SIG-M5 (cell line): ENCODE results near the gene OSCP1.
A peak's percentile ranks its signal among the peaks of the same experiment; 100 is the strongest.

Experiments
- DNase-seq: peaks from one replicate; lab custom pipeline; 2025; lab: John Stamatoyannopoulos, UW

The OSCP1 gene

DNA sequence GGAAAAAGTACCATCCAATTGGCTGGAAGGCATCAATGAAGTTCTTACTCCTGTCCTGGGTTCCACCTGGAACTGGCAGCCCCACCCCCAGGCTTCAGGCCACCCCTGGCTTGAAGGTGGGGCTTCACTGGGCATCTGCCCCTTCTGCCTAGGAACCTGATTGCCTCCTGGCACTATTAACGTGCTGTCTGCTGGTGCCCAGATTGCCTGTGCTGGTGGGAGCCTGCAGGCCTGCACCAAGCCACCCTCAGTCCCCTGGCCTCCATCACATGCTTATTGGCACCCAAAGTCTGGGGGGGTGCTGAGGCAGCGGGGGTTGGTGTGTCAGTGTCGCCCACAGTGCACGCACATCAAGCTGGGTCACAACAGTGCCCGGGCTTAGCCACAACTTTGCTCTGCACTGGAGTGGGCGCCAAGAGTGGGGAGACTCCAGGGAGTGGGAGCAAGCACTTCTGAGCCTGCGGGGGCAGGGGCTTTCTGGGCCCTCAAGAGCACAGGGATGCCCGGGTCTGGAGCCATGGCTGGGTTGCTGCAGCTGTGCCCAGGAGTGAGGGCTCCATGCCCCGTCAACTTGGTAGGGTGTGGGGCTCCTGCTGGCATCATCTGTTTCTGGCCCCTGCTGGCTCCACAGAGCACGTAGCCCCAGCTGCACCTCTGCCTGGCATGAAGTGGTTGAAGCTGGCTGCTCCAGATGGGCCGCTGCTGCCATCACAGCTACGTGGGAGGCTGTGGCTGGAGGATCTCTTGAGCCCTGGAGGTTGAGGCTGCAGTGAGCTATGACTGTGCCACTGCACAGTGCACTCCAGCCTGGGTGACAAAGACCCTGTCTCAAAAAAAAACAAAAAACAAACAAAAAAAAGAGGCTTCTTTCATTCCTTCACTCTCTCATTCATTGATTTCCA, 48.4 kb downstream of the OSCP1 start:
- no peak for DNase-seq

DNA sequence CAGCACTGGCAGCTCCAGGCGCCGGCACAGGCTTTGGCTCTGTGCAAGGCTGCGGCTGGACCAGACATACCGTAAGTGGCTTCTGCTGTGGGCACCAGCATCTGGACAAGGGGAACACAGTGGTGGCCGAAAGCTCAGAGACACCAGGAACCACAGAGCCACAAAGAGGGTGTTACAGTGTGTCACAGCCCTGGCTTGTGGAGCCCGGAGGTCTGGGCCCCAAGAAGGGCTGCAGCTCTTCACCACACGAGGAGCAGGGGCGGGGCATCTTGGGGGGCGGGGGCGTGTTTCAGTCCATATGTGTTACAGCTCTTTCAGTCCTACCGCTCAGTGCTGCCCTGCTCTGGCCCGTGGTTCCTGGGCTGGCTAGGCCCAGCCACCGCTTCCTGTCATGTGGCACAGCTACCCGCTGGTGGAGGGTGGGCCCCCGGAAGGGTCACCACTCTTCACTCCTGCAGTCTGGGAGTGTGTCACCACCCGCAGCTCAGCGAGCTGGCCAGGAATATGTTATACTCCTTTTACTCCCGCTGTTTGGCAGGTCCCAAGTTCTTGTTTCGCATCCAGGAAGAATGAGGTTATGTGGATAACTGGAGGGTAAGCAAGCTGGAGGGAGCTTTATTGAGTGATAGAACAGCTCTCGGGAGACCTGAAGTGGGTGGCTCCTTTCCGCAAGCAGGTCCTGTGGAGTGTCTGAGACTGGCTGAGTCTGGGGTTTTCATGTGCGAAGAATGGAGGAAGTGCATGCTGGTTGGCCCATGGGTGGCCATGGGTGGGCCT, 49.2 kb downstream of the OSCP1 start:
- no peak for DNase-seq

- DNase-seq, result no peak
Observed at GRCh38 chr1:36400514-36400824, 49.8 kb downstream of the OSCP1 start.

GRCh38 chr1:36398370-36398977, 51.8 kb downstream of the OSCP1 start:
- DNase-seq, result no peak

GRCh38 chr1:36397378-36398230, 52.6 kb downstream of the OSCP1 start, which contains the start of gene LSM10:
Gene LSM10, minus strand, starts transcription at chr1:36397908. Its CDS starts 3,779 bp downstream, at chr1:36394129.
- peak; percentile 68 for DNase-seq

DNA sequence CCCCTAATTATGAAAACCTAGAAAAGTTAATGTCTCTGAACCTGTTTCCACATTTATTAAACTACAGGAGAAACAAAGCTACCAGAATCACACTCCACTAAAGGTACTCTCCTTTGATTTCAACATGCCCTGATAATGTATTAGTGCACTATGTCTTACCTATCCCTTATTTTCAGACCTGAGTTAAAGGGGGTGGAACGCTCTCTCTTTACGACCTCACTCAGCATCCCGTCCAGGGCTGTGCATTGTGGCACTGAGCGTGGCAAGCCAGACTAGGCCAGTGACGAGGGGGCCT, 53.2 kb downstream of the OSCP1 start:
- DNase-seq, result no peak

GRCh38 chr1:36396359-36396758, 53.9 kb downstream of the OSCP1 start:
- no peak for DNase-seq

DNA sequence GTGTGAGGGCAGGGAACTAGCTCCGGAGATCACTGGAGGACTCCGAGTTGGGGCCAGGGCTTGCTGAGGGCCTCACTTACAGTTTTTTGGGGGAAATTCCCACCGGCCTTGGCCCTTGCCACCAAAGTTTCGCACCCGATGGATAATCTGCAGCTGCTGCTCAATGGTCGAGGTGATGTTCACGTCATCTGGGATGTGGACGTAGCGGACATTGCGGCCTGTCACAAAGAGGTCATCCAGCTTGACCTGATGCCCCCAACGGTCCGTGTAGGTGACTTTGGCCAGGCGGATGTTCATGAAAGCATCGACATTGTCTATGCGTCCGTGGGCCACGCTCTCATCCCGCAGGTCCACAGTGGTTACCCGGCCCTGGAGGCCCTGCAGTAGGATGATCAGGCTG, 56.6 kb downstream of the OSCP1 start:
- DNase-seq, result no peak

GRCh38 chr1:36392836-36393235, 57.4 kb downstream of the OSCP1 start:
- no peak for DNase-seq

- no peak for DNase-seq
Observed at GRCh38 chr1:36391271-36391670, 59.0 kb downstream of the OSCP1 start.

- no peak for DNase-seq
Observed at GRCh38 chr1:36390411-36390810, 59.8 kb downstream of the OSCP1 start.

- no peak for DNase-seq
Observed at GRCh38 chr1:36389999-36390398, 60.3 kb downstream of the OSCP1 start.

DNA sequence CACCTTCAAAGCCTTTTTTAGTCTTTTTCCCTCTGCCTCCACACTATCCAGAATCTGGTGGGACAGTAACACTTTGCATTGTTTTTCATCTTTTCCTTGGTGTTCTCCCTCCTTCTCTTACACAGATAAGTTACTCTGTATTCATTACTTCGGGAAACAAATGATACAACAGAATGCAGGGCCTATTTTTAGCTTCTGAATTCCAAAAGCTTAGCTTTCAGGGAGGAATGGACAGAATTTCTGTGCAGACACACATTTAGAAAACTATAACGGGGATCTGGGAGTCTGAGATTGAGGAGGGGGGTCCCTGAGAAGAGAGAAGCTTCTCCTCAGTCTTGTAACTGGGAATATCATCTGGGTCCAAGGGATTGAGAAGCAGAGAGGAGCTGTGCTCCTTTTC, 61.0 kb downstream of the OSCP1 start:
- no peak for DNase-seq

DNA sequence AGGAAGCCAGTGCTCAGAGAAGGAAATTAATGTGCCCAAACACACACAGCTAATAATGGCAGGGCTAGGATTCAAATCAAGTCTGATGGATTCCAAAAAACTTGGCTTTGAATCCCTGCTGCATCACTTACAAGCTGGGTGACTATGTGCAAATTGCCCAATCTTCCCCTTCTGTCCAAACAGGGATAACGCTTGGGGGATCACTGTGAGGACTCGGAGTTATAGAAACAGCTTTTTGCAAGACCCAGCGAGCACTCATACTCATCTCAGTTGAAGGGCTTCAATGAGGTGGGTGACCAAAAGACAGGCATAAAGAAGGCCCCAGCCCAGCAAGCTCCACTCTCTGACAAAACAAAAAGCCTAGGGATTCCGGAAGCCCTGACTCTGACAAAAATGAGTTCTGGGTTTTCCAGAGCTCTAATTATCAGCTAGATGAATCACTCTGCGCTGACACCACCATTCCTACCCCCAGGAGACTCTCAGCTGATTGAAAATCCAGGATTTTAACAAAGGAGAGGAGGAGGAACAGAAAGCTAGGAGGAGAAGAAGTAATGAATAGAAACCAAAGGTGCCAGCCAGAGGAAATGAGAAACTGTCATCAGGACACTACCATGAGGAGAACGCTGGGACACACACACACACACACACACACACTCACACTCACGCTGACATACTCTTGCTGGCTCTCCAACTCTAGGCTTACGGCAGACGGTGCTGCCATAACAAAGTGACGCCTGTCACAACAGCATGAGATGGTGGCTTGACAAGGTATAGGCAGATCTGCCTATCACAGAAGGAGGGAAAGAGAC, 62.9 kb downstream of the OSCP1 start:
- DNase-seq, result no peak

GRCh38 chr1:36386265-36387140, 63.7 kb downstream of the OSCP1 start:
- DNase-seq, result peak; percentile 97

DNA sequence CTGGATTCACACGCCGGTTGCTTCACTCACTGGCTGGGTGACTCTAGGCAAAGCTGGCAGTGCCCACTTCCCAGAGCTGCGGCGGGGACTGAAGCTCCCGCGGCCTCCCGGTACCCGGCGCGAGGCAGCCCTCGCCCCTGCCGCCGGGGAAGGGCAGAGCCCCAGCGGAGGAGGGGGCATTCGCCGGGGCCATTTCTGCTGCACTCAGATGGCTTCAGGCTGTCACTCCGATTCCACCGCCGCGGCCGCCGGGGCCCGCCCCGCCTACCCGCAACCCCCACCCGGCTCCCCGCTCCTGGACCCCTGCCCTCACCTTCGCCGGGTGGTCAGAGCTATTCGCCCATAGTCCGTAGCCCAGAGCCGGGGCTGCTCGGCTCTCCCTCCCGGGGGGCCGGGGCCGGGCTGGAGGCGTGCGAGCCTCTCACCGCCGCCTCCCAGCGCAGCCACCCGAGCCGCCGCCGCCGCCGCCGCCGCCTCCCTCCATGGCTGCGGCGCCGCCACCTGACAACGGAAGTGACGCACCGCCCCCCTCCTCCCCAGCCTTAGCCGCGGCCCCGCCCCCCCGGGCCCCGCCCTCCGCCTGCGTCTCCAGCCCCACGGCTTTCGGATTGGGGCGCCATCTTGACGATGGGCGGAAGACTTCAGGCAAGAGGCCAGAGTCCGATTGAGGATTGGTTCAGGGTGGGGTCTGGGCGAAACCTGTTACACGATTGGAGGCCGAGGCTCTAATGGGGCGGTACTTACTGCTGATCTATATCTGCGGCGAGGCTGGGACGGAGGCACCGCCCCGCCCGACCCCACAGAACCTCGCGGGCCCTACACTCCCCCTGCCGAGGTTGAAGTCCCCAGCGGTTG, 64.6 kb downstream of the OSCP1 start, which contains the start of gene STK40:
STK40 (minus strand) TSS at position 515 of the 855 bp plus-strand sequence. CDS start 24,592 bp downstream, outside the sequence.
- DNase-seq, result peak; percentile 95

GRCh38 chr1:36384542-36385409, 65.5 kb downstream of the OSCP1 start:
- no peak for DNase-seq

DNA sequence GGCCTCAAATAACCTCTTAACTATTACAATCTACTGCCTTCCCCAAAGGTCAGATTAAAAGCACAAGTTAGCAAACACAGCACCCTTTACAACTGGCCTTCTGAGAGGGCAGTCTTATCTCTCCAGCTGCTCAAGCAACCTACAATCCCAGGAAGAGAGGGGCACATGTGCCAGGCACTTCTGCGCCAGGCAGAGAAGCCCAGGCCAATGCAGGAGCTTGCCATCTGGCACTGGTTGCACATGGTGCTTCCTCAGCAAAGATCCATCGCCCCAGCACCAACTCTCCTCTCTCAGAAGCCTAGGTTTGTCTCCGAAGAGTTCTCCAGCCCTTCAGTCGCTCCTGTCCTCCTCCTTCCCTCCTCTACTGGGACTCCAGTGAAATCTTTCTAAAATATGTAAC, 67.0 kb downstream of the OSCP1 start:
- DNase-seq, result no peak
